ENCODE data around the gene CSF2RB. TPM values are rescaled to one million over a fixed set of nuclear protein-coding genes. Genes with fewer than 3 reads are reported as not detected.

Gene CSF2RB
- total RNA-seq, 1 experiment from 2014 or later: 0.07 TPM

DNA sequence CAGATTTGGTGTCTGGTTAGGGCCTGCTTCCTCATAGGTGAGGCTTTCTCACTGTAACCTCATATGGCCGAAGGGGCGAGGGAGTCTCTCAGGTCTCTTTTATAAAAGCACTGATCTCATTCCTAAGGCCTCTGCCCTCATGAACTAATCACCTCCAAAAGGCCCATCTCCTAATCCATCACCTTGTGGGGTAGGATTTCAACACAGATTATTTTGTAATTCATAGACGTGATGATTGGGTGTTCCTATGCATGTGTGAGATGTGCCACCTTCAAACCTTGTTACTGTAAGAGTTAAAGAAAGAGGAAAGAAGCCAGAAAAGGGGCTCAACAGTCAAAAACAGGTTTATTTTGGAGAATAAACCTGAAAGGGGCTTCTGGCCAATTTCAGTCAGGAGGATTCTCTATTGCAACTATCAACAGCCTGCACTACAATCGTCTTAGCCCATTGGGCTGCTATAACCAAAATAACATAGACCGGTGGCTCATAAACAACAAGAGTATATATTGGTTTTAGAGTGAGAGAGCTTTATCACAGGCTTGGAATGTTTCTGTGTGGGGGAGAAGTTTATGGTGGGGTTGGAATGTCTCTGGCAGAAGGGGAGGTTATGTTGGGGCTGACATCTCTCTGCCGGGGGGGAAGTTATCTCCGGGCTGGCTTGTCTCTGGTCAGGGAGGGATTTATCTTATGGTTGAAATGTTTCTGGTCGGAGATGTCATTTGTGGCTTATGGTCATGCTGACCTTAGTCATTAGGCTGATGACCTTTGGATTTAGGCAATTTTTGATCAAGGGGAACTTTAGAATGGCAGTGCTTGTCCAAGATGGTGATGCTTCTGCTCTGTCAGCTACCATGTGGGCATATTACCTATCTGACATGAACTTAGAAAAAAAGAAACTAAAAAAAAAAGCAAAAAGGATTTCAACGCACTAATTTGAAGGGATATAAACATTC, 35.1 kb downstream of the CSF2RB start:
- ATAC-seq (no peak), DNase-seq (ENCODE audit: low spot score) (no peak)
- Mint-ChIP-seq H3K9me3 (no peaks in the 10 kb centered on the region), H3K36me3 (no peaks in the 10 kb centered on the region), H3K4me1 (peaks cover 8% of the 10 kb centered on the region; the same call in 1 of the 2 replicates), H3K4me3 (no peak overlapping the region), H3K27ac (no peak overlapping the region), H3K27me3 (ENCODE audit: low read depth) (no peaks in the 10 kb centered on the region)
- TF ChIP-seq ERG (CRISPR knock-in tag; IDR thresholded peaks at IDR 0.05): no peak
- no peak for TF ChIP-seq KAT7 (CRISPR knock-in tag; IDR thresholded peaks at IDR 0.05; ENCODE audit: borderline replicate concordance)
- TF ChIP-seq FOXP1 (CRISPR knock-in tag; IDR thresholded peaks at IDR 0.05; ENCODE audit: borderline replicate concordance): no peak
- no peak for TF ChIP-seq ZBTB43 (CRISPR knock-in tag; IDR thresholded peaks at IDR 0.05)
- TF ChIP-seq FOXP4 (CRISPR knock-in tag; IDR thresholded peaks at IDR 0.05): no peak
- ChIA-PET CTCF (interaction anchor here (2.6 kb wide), 1 partner anchor 29 kb away, joined by 12 read pairs; no protein-coding TSS in a partner anchor), POLR2A (no interaction called here)

DNA sequence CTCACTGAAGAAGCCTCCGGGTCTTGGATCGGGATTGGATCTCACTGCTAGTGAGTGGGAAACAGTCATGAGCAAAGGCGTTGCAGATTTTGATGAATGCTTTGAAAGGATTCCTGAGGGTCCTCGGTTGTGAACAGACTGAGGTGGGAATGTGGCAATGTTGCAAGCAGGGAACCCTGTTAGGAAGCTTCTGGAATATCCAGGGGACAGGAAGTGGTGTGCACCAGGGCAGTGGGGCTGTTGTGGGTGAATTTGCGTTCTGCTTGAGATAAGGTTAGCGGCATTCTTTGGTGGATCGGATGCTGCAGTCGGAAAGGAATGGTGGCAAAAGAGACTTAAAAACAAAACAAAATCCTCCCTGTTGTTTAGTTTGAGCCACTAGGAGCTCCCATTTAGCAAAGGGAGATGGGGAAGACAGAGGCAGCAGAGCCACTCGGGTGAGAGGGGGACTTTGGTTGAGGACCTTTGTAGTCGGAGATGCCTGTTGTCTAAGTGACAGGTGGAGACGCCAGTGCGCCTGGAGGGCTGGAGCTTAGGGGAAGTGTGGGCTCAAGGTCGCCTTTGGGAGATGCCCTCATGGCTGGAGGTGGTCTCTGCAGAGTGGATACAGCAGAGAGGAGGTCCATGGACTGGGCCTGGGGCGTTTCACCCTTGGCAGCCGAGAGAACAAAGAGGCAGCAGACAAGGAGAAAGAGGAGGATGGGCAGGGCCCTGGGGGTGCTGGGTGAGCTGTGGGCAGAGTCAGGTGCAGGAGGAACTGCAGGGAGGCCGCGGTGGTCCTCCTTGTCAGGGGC, 37.6 kb downstream of the CSF2RB start:
- Mint-ChIP-seq H3K4me1 (peaks cover 4% of the 10 kb centered on the region; the same call in 1 of the 2 replicates), H3K27me3 (ENCODE audit: low read depth) (peaks cover 4% of the 10 kb centered on the region; the same call in 1 of the 2 replicates), H3K36me3 (no peaks in the 10 kb centered on the region), H3K9me3 (0 out of 2 replicates have a peak, but pooled peaks cover 3% of the 10 kb centered on the region), H3K4me3 (no peak overlapping the region), H3K27ac (no peak overlapping the region)
- TF ChIP-seq GTF2I (CRISPR knock-in tag; conservative IDR thresholded peaks at IDR 0.05) (no peak), SMAD3 (CRISPR knock-in tag; IDR thresholded peaks at IDR 0.05; ENCODE audit: borderline replicate concordance) (no peak), ZNF121 (CRISPR knock-in tag; IDR thresholded peaks at IDR 0.05) (no peak), NR1H2 (CRISPR knock-in tag; IDR thresholded peaks at IDR 0.05) (no peak), MLX (CRISPR knock-in tag; IDR thresholded peaks at IDR 0.05) (no peak), SP1 (CRISPR knock-in tag; conservative IDR thresholded peaks at IDR 0.05) (no peak), ATF1 (CRISPR knock-in tag; IDR thresholded peaks at IDR 0.05) (no peak)
- TF ChIP-seq, protein P1, sequence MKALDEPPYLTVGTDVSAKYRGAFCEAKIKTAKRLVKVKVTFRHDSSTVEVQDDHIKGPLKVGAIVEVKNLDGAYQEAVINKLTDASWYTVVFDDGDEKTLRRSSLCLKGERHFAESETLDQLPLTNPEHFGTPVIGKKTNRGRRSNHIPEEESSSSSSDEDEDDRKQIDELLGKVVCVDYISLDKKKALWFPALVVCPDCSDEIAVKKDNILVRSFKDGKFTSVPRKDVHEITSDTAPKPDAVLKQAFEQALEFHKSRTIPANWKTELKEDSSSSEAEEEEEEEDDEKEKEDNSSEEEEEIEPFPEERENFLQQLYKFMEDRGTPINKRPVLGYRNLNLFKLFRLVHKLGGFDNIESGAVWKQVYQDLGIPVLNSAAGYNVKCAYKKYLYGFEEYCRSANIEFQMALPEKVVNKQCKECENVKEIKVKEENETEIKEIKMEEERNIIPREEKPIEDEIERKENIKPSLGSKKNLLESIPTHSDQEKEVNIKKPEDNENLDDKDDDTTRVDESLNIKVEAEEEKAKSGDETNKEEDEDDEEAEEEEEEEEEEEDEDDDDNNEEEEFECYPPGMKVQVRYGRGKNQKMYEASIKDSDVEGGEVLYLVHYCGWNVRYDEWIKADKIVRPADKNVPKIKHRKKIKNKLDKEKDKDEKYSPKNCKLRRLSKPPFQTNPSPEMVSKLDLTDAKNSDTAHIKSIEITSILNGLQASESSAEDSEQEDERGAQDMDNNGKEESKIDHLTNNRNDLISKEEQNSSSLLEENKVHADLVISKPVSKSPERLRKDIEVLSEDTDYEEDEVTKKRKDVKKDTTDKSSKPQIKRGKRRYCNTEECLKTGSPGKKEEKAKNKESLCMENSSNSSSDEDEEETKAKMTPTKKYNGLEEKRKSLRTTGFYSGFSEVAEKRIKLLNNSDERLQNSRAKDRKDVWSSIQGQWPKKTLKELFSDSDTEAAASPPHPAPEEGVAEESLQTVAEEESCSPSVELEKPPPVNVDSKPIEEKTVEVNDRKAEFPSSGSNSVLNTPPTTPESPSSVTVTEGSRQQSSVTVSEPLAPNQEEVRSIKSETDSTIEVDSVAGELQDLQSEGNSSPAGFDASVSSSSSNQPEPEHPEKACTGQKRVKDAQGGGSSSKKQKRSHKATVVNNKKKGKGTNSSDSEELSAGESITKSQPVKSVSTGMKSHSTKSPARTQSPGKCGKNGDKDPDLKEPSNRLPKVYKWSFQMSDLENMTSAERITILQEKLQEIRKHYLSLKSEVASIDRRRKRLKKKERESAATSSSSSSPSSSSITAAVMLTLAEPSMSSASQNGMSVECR (CRISPR knock-in tag; IDR thresholded peaks at IDR 0.05; ENCODE audit: borderline replicate concordance): no peak
- TF ChIP-seq, protein P2, sequence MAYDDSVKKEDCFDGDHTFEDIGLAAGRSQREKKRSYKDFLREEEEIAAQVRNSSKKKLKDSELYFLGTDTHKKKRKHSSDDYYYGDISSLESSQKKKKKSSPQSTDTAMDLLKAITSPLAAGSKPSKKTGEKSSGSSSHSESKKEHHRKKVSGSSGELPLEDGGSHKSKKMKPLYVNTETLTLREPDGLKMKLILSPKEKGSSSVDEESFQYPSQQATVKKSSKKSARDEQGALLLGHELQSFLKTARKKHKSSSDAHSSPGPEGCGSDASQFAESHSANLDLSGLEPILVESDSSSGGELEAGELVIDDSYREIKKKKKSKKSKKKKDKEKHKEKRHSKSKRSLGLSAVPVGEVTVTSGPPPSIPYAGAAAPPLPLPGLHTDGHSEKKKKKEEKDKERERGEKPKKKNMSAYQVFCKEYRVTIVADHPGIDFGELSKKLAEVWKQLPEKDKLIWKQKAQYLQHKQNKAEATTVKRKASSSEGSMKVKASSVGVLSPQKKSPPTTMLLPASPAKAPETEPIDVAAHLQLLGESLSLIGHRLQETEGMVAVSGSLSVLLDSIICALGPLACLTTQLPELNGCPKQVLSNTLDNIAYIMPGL (CRISPR knock-in tag; IDR thresholded peaks at IDR 0.05): no peak
- TF ChIP-seq, protein P3, sequence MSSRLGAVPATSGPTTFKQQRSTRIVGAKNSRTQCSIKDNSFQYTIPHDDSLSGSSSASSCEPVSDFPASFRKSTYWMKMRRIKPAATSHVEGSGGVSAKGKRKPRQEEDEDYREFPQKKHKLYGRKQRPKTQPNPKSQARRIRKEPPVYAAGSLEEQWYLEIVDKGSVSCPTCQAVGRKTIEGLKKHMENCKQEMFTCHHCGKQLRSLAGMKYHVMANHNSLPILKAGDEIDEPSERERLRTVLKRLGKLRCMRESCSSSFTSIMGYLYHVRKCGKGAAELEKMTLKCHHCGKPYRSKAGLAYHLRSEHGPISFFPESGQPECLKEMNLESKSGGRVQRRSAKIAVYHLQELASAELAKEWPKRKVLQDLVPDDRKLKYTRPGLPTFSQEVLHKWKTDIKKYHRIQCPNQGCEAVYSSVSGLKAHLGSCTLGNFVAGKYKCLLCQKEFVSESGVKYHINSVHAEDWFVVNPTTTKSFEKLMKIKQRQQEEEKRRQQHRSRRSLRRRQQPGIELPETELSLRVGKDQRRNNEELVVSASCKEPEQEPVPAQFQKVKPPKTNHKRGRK (CRISPR knock-in tag; IDR thresholded peaks at IDR 0.05; ENCODE audit: borderline replicate concordance): no peak
- ChIA-PET CTCF (no interaction called here), POLR2A (no interaction called here)
- no peak for ATAC-seq
- no peak for DNase-seq (ENCODE audit: low spot score)
